Measurements from ENCODE around the gene ZNF57. TPM values are rescaled to one million over a fixed set of nuclear protein-coding genes. Genes with fewer than 3 reads are reported as not detected.

ZNF57 gene
- total and polyA plus RNA-seq, 9 of the 15 experiments (the other 6 are each of a cell fraction or from before 2014, with no cell fraction given), result 3.9 to 13.5 (median 7.8) TPM

GRCh38 chr19:2949939-2950285 is 49.2 kb downstream of the ZNF57 start (continued):
- peak; percentile 98 for TF ChIP-seq HDAC3 (IDR thresholded peaks at IDR 0.05; ENCODE audit: borderline replicate concordance, partially characterized antibody)
- TF ChIP-seq SNRNP70 (optimal IDR thresholded peaks at IDR 0.05; ENCODE audit: low read depth, low read length), result no peak
- no peak for TF ChIP-seq STAT6 (CRISPR knock-in tag; IDR thresholded peaks at IDR 0.05)
- TF ChIP-seq ZNF239 (CRISPR knock-in tag; IDR thresholded peaks at IDR 0.05), result no peak
- TF ChIP-seq GABPA (tag; conservative IDR thresholded peaks at IDR 0.05; ENCODE audit: low read depth), result no peak
- no peak for TF ChIP-seq CLOCK (CRISPR knock-in tag; IDR thresholded peaks at IDR 0.05; ENCODE audit: borderline replicate concordance)
- TF ChIP-seq XRCC5 (IDR thresholded peaks at IDR 0.05; ENCODE audit: low read depth, low read length), result peak; percentile 64; the same call in 1 of the 2 replicates
- no peak for TF ChIP-seq CEBPZ (IDR thresholded peaks at IDR 0.05; ENCODE audit: borderline replicate concordance, low read depth, low read length)
- TF ChIP-seq ZNF583 (CRISPR knock-in tag; IDR thresholded peaks at IDR 0.05), result no peak
- peak; percentile 83; the same call in 1 of the 2 replicates for TF ChIP-seq GATAD2B (IDR thresholded peaks at IDR 0.05; ENCODE audit: borderline replicate concordance)
- no peak for TF ChIP-seq ARID4B (CRISPR knock-in tag; IDR thresholded peaks at IDR 0.05)
- peak; percentile 69; the same call in 1 of the 2 replicates for TF ChIP-seq NFATC3 (IDR thresholded peaks at IDR 0.05)
- no peak for TF ChIP-seq CBX8 (IDR thresholded peaks at IDR 0.05; ENCODE audit: borderline replicate concordance, extremely low read depth, low read depth, low read length, poor library complexity, severe bottlenecking)
- TF ChIP-seq HSF4 (CRISPR knock-in tag; IDR thresholded peaks at IDR 0.05; ENCODE audit: borderline replicate concordance), result no peak

Measured in K562 (cell line).